Esophagus squamous epithelium (tissue), 4 donors: ENCODE data around the gene SEC61A2.

Experiments
- CTCF ChIP-seq, 6 experiments: fragments of 450-650 bp in 4 of 6; fragments of 200-600 bp in 2 of 6; sonication (generic) in 2 of 6; IDR thresholded peaks; one replicate each; pipeline ENCODE4 v1.5.1; 2016 to 2019; ENCODE audit warnings: antibody characterized with exemption in 6 of 6, mild to moderate bottlenecking in 4 of 6, moderate library complexity in 4 of 6
- POLR2A ChIP-seq, 4 donors: fragments of 450-650 bp; IDR thresholded peaks; one replicate each; pipeline ENCODE4 v1.6.1; 2017; ENCODE audit warnings: antibody characterized with exemption in 4 of 4, mild to moderate bottlenecking in 4 of 4, moderate library complexity in 3 of 4

GRCh38 chr10:12193193-12193592 is 63.7 kb downstream of the SEC61A2 start:
- TF ChIP-seq CTCF (IDR thresholded peaks at IDR 0.05), result no peak
- TF ChIP-seq POLR2A (IDR thresholded peaks at IDR 0.05), result no peak
